Mucosa of rectum (tissue), 2 donors: Measurements from ENCODE around the gene NOD2.

Source experiments
- H3K27ac ChIP-seq, 2 donors: one replicate each; pipeline ENCODE4 v1.7.0; 2013; ENCODE audit warnings: inconsistent platforms in 2 of 2, low read depth in 2 of 2, low read length in 2 of 2
- H3K27me3 ChIP-seq, 2 donors: one replicate each; pipeline ENCODE4 v1.7.0; 2013; ENCODE audit warnings: low read length in 2 of 2; ENCODE audit not compliant: control insufficient read depth in 2 of 2, insufficient read depth in 2 of 2
- H3K36me3 ChIP-seq, 2 donors: one replicate each; pipeline ENCODE4 v1.7.0; 2013; ENCODE audit warnings: low read length in 2 of 2; ENCODE audit not compliant: control insufficient read depth in 2 of 2, insufficient read depth in 2 of 2
- H3K4me1 ChIP-seq, 2 donors: one replicate each; pipeline ENCODE4 v1.7.0; 2013; ENCODE audit warnings: low read length in 2 of 2, mild to moderate bottlenecking in 1 of 2; ENCODE audit not compliant: control insufficient read depth in 2 of 2, insufficient read depth in 2 of 2
- H3K4me3 ChIP-seq, 2 donors: one replicate each; pipeline ENCODE4 v1.7.0; 2013; ENCODE audit warnings: low read length in 2 of 2
- H3K9ac ChIP-seq, 2 donors: one replicate each; pipeline ENCODE4 v1.7.0; 2013; ENCODE audit warnings: low read length in 2 of 2, low read depth in 1 of 2, mild to moderate bottlenecking in 1 of 2
- H3K9me3 ChIP-seq, 2 donors: one replicate each; pipeline ENCODE4 v1.7.0; 2013; ENCODE audit warnings: low read length in 2 of 2; ENCODE audit not compliant: control insufficient read depth in 2 of 2
- donor health status: healthy.
- donor health status: Normal muscosa, but diverticular disease.

NOD2 gene

DNA sequence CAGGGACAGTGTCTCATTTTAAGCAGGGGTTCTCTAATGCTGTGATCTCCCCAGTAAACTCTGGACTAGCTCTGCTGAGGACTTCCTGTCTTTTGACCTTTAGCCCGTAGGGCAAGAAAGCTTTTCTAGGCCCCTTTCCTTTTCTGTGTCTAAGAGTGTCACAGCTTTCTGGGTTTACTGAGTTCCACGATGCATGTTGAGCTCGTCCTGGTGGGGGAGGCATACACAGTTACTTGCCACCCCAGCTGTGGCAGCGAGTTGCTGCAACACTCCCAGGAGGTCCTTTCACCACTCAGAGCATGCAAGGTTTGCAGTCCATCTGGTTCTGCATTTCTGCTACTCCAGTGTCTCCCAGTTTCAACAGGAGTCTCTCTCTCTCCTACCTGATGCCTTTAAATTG is 23.7 kb downstream of the NOD2 start:
- Histone ChIP-seq H3K4me1 (peaks cover 10 to 12% of the 10 kb centered on the region in 2 donors), H3K27ac (no peak overlapping the region), H3K36me3 (no peaks in the 10 kb centered on the region), H3K9ac (no peak overlapping the region), H3K27me3 (no peaks in the 10 kb centered on the region), H3K9me3 (no peaks in the 10 kb centered on the region), H3K4me3 (no peak overlapping the region)

DNA sequence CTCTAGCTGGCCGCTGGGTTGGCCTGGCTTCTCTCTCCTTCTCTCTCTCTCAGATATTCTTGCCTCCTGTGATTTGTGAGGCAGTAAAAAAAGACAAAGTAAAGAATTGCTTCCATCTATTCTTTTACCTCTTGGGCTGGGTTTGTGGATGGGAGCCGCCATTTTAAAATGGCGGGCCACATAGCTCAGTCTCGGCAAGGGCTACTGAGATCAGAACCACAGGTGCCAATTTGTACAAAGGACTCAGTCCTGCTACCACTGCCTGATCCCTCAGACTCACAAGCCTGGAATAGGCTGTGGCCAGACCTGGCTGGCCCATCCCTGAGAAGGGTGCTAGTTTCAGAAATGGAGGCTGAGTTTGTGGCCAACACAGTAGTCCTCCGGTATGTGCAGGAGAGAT is 24.1 kb downstream of the NOD2 start:
- H3K27me3 ChIP-seq: no peaks in the 10 kb centered on the region
- H3K27ac ChIP-seq: no peak overlapping the region
- no peaks in the 10 kb centered on the region for H3K9me3 ChIP-seq
- H3K9ac ChIP-seq: no peak overlapping the region
- no peak overlapping the region for H3K4me3 ChIP-seq
- H3K4me1 ChIP-seq: peaks cover 10 to 12% of the 10 kb centered on the region in 2 donors
- no peaks in the 10 kb centered on the region for H3K36me3 ChIP-seq

DNA sequence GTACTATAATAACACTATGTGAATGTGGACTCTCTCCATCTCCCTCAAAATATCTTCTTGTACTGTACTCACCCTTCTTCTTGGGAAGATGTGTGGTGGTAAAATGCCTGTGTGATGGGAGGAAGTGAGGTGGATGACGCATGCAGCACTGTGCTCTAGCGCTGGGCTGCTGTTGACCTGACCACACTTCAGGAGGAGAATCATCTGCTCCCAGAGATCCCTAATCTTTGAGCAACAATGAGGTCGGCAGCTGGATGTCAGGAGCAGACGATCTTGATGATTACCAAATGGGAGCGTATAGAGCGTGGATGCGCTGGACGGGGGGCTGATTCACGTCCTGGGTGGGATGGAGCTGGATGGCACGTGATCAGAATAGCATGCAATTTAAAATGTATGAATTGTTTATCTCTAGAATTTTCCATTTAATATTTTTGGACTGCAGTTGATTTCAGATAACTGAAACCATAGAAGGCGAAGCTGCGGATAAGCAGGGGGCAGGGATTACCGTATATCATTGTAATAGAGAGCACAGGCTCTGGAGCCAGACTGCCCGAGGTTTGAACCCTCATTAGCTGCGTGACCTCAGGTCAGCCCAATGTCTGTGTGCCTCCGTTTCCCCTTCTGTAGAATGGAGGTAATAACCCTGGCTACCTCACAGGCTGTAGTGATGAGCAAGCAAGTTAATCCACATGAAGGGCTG is 24.8 kb downstream of the NOD2 start:
- Histone ChIP-seq H3K27ac (no peak overlapping the region), H3K36me3 (peaks cover 0 to 2% of the 10 kb centered on the region in 2 donors), H3K27me3 (no peaks in the 10 kb centered on the region), H3K4me1 (peaks cover 10 to 12% of the 10 kb centered on the region in 2 donors), H3K9me3 (no peaks in the 10 kb centered on the region), H3K9ac (no peak overlapping the region), H3K4me3 (no peak overlapping the region)

DNA sequence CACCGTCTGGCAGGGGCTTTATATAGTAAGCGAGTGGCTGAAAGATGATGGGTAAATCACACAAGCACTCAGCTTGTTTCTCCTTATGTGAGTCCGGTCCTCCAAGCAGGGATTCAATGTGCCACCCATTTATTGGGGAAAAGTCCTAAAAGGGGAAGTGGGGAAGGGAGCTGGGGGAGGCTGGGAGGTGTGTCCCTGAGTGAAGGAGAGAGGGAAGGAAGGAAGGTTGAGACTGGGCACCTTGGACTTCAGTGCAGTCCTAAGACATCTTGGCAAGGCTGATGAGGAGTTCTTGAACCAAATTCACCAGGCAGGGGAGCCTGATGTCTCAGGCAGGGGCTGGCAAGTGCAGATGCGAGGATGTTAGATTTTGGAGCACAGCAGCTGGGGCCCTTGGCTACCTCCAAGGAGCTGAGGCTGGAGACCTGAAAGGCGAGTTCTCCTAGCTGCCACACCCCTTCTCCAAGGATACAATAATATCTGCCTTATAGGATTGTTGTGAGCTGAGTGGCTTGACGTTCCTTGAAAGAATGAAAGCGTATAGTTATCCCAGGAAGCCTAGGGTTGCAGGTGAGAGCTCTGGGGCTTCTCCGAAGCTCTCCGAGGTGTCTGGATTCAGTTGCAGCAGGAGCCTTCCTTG is 25.5 kb downstream of the NOD2 start:
- peak overlapping the region; percentile 23 to 40 for H3K27ac ChIP-seq

DNA sequence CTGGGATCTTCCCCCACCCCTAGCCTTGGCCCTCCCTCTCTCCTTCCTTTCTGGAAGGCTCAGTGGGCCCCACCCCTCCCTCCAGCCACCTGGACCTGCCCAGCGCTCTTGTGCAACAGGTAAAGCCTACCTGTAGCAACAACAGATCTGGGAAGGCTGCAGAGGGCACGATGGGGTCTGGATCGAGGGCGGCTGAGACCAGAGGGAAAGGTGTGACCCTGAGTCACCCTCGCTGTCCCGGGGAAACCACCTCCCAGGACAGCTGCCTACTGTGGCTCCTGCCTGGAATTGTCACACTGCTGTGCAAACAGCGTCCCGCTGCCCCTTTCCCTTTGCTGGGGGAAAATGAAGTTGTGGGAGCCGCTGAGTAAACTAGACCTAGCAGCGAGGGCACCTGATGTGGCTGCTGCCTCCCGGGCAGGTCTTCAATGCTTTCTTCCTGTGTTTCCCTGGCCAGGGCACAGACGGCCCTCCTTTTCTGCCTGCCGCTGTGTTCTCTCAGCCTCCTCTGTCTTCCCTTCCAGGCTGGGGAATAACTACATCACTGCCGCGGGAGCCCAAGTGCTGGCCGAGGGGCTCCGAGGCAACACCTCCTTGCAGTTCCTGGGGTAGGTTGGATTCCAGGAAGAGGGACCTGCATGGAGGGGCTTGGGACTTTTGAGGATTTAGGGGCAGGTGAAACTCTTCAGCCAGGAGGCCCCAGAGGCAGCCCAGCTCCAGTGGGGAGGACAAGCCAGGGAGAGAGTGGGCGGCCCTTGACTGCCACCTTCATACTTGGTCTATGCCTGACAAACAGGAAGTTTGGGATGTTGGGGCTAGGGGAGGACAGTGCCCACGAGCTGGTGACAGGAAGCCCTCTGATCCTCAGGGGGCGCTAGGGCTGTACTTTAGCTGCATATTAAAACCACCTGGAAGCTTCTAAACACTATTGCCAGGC is 26.3 kb downstream of the NOD2 start:
- H3K27me3 ChIP-seq: no peaks in the 10 kb centered on the region
- H3K4me3 ChIP-seq: peak overlapping the region; percentile 52 to 59
- H3K9ac ChIP-seq: peak overlapping the region in 1 of 2 donors; percentile 39
- H3K9me3 ChIP-seq: no peaks in the 10 kb centered on the region
- peaks cover 10 to 12% of the 10 kb centered on the region in 2 donors for H3K4me1 ChIP-seq
- peak overlapping the region; percentile 23 to 40 for H3K27ac ChIP-seq
- H3K36me3 ChIP-seq: peaks cover 0 to 6% of the 10 kb centered on the region in 2 donors

More for the DNA sequence above, 25.5 kb downstream of the NOD2 start:
- Histone ChIP-seq H3K4me3 (peak overlapping the region in 1 of 2 donors; percentile 52), H3K36me3 (peaks cover 0 to 3% of the 10 kb centered on the region in 2 donors), H3K9ac (peak overlapping the region in 1 of 2 donors; percentile 39), H3K9me3 (no peaks in the 10 kb centered on the region), H3K27me3 (no peaks in the 10 kb centered on the region), H3K4me1 (peaks cover 10 to 12% of the 10 kb centered on the region in 2 donors)

DNA sequence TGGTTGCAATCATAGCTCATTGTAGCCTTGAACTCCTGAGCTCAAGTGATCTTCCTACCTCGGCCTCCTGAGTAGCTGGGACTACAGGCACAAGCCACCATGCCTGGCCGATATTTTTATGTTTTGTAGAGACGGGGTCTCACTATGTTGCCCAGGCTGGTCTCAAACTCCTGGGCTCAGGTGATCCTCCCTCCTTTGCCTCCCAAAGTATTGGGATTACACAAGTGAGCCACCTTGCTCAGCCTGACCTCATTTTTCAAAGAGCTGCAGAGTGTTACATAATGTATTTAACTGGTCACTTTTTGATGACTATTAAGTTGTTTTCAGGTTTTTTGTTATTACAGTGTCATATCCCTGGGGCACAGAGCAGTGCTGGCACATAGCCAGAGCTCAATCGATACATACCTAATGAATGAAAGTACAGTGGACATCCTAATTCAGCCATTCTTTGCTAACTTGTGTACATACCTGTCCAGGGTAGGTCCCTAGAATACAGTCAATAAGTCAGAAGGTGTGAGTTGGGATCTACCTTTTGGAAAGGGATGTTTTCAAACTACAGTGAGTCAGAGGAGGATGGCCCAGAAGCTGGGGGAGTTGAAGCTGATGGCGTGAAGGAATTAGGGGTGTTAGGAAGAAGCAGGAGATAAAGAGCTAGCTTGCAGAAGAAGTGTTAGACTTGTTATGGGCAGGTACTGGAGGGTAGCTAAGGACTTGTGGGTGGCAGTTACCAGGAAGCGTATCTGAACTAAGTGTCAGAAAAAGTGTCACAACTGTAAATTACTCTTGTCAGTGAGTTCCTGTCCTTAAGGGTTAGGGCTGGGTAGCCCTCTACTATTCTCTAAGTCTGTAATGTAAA is 28.4 kb downstream of the NOD2 start:
- Histone ChIP-seq H3K4me3 (no peak overlapping the region), H3K4me1 (peaks cover 10 to 12% of the 10 kb centered on the region in 2 donors), H3K27me3 (no peaks in the 10 kb centered on the region), H3K36me3 (peaks cover 0 to 13% of the 10 kb centered on the region in 2 donors), H3K27ac (no peak overlapping the region), H3K9ac (no peak overlapping the region), H3K9me3 (no peaks in the 10 kb centered on the region)

DNA sequence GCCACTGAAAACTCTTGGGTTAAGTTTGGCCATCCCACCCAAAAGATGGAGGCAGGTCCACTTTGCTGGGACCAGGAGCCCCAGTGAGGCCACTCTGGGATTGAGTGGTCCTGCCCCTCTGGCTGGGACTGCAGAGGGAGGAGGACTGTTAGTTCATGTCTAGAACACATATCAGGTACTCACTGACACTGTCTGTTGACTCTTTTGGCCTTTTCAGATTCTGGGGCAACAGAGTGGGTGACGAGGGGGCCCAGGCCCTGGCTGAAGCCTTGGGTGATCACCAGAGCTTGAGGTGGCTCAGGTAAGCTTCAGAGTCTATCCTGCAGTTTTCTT is 29.0 kb downstream of the NOD2 start:
- Histone ChIP-seq H3K9ac (no peak overlapping the region), H3K36me3 (peaks cover 0 to 13% of the 10 kb centered on the region in 2 donors), H3K4me3 (no peak overlapping the region), H3K4me1 (peaks cover 10 to 12% of the 10 kb centered on the region in 2 donors), H3K9me3 (no peaks in the 10 kb centered on the region), H3K27me3 (no peaks in the 10 kb centered on the region), H3K27ac (no peak overlapping the region)

DNA sequence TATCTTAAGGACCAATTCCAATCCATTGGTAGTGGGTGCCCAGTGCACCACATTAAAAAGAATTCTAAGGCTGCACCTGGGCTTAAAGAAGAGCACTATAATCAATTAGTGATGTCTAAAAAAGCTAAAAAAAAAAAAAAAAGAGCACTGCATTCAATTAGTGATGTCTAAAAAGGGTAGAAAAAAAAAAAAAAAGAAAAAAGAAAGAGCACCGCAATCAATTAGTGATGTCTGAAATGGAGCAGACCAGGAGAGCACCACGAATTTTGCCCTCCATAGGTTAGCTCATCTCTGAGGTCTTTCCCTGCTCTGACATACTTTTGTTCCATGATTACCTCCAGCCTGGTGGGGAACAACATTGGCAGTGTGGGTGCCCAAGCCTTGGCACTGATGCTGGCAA is 29.6 kb downstream of the NOD2 start:
- peaks cover 0 to 13% of the 10 kb centered on the region in 2 donors for H3K36me3 ChIP-seq

DNA sequence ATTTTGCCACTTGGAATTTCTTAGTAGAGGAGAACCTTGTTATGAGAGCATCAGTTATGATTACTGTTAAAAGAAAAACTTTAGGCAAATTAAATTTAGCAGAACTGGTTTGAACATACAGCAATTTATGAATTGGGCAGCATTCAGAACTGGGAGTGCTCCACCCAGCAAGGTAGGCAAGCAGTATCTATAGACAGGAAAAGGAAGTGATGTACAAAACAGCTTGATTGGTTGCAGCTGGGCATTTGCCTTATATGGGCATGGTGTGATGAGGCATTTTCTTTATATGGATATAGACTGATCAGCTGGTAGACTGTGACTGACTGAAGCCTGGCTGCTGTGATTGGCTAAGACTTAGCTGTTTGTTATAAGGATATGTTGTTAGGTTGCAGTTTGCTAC is 30.9 kb downstream of the NOD2 start:
- Histone ChIP-seq H3K27me3 (no peaks in the 10 kb centered on the region), H3K4me3 (no peak overlapping the region), H3K9me3 (no peaks in the 10 kb centered on the region), H3K27ac (no peak overlapping the region), H3K36me3 (peaks cover 0 to 13% of the 10 kb centered on the region in 2 donors), H3K9ac (no peak overlapping the region), H3K4me1 (peaks cover 8 to 10% of the 10 kb centered on the region in 2 donors)

More for the DNA sequence above, 29.6 kb downstream of the NOD2 start:
- H3K27me3 ChIP-seq: no peaks in the 10 kb centered on the region
- H3K4me1 ChIP-seq: peaks cover 10 to 12% of the 10 kb centered on the region in 2 donors
- H3K9ac ChIP-seq: no peak overlapping the region
- no peak overlapping the region for H3K4me3 ChIP-seq
- no peaks in the 10 kb centered on the region for H3K9me3 ChIP-seq
- H3K27ac ChIP-seq: no peak overlapping the region
